Right renal cortex interstitium (tissue), 3 donors: Measurements from ENCODE around the gene LRRC36. TPM values are rescaled to one million over a fixed set of nuclear protein-coding genes. Genes with fewer than 3 reads are reported as not detected.

ENCODE experiments used
- DNase-seq, 3 donors: peaks; one replicate each; pipeline ENCODE4 v3.0.0-alpha.2; 2013; ENCODE audit warnings: low read depth in 3 of 3, low spot score in 2 of 3
- polyA plus RNA-seq, 3 donors: library from polyadenylated mRNA; unstranded; fragments of 120-200 nt; gene quantifications; one replicate each; pipeline ENCODE4 v1.2.1, GENCODE V29; 2013; ENCODE audit not compliant: insufficient read length in 3 of 3

LRRC36 gene, protein sequence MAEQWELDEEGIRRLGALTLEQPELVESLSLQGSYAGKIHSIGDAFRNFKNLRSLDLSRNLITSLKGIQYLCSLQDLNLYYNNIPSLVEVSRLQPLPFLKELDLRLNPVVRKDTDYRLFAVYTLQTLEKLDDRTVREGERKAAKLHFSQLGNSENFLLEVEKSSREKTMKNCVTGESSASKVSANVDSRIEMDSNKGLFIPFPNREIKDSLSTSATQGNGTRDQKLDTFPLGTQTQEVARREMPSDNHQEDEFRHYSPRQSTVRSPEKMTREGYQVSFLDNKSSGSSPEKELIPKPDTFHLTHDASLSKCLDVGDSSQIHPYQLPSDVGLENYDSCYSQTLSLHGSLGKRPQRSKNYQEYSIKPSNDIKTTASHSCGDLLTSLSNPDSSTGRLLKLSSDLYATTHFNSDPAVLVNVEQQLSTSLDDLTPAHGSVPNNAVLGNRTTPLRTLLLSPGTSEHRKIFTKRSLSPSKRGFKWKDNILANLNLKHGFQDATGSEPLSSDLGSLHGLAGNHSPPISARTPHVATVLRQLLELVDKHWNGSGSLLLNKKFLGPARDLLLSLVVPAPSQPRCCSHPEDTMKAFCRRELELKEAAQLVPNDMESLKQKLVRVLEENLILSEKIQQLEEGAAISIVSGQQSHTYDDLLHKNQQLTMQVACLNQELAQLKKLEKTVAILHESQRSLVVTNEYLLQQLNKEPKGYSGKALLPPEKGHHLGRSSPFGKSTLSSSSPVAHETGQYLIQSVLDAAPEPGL
- polyA plus RNA-seq = 1 to 10 TPM; 3.2 to 4.6 (median 3.7) TPM

DNA sequence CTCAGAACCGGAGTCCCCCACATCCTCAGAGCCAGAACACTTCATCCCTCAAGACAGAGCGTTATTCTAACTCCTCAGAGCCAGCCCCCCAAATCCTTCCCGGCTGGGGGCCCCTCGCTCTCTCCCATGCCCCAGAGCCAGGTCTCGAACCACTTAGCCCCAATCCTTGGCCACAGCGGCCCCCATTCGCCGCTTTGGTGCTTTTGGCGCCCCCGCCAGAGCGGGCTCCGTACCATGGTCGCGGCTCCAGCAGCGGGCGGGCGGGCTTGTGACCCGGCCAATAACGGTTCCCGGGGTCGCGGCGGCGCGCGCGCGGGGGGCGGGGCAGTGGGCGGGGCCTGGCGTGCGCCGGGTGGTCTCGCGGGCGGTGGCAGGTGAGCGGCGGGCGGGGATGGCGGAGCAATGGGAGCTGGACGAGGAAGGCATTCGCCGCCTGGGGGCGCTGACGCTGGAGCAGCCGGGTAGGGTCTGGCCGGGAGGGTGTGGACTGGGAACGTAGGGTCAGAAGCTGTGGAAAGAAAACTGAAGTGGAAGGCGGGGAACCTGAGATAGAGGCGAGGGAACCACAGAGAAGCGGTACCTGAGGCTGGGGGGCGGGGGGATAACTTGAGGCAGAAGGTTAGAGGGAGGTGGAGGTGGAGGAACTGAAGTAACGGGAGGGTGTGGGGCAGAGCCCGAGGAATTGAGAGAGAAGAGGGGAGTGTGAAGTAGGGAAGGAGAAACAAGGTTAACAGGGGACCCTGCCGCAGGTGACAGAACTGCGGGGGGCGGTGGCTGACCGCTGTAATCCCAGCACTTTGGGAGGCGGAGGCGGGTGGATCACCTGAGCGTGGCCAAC lies at the start of gene LRRC36, which contains the start of gene KCTD19:
Gene LRRC36 (plus strand): TSS at position 344 of the 838 bp plus-strand sequence. CDS start 48 bp downstream, at position 392.
Gene KCTD19 (minus strand): TSS at position 270 of the 838 bp plus-strand sequence. CDS start 34 bp downstream, at position 236.
- DNase-seq = peak in 2 of 3 donors; percentile 27 to 54

DNA sequence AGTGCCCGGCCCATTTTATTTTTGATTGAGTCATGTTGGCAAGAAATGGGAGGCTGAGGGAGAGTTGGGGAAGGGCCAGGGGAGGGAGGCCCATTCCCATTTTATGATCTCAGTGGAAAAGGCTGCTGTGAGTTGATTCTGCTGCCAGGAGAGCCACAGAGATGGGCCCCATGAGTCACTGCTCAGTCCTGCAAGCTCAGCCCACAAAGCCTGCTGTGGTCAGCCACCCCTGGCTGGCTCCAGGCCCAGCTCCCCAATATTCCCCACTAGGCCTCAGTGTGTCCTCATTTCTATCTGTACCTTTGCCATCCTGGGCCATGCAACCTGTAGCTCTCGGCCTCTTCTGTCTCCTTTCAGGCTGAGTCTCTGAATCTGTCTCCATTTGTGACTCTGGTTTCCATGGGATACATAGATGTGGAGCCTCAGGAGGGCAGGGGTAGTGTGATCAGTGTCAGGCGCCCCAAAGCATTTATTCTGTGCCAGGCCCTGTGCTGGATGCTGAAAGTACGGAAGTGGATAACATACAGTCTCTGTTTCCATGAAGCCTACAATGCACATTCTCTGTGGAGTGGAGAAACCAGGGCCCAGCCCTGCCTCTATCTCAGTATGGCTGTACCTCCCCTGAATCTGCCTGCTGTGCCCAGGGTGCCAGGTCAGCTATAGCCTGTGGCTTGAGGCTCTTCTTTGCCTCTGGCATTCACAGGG lies 49.2 kb upstream of the LRRC36 start:
- no peak for DNase-seq

DNA sequence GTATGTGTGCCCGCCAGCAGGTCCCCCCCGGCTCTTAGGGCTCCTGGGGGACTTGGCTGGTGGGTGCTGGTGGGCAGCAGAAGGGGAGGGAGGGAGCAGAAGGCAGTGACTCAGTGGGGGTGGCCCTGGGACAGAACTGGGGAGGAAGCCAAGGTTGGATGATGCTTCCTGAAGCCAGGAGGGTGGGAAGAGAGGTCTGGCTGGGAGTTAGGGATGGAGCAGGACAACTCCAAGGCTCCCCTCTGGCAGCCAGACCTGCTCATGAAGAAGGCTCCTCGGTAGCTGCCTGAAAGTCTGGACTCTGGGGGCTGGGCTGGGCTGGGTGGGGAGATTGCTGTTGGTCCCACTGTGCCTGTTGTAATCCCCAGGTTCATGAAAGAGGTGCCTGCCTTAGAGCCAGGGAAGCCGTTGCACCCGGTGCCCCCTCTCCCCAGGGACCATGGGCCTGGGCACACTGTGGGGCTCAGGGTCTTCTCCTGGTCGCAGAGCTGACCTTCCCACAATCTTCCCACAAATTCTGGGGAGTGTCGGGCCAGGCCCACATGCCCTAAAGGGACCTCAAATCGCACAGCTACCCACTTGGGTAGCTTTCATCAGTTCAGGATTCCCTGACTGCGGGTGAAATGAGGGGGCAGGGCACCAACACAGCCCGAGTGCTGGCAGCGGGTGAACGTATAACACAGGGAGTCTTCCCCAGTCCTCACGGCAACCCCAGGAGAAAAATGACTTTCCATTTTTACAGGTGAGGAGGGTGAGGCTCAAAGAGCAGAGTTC lies 48.4 kb upstream of the LRRC36 start:
- no peak for DNase-seq

DNA sequence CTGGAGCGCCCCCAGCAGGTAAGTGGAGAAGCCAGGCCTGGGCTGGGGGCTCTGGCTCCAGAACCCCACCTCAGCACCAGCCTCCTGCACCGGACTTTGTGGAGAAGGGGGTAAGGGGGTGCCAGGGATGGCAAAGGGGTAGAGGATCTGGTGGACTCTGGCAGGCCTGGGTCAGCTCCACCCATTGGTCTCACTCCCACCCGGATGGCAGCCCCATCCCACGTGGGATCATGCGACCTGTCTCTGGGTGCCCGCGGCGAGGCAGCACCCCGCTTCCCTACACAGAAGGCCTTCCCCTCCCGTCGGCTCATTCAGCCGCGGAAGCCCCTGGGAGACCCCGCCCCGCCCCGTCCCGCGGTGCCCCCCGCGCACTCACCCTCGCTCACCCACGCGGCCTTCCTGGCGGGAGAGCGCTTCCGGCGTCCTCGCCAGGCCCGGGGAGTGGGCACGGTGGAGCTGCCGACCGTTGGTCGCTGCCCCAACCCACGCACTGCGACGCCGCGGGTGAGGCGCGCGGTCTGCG lies 47.8 kb upstream of the LRRC36 start:
- no peak for DNase-seq

DNA sequence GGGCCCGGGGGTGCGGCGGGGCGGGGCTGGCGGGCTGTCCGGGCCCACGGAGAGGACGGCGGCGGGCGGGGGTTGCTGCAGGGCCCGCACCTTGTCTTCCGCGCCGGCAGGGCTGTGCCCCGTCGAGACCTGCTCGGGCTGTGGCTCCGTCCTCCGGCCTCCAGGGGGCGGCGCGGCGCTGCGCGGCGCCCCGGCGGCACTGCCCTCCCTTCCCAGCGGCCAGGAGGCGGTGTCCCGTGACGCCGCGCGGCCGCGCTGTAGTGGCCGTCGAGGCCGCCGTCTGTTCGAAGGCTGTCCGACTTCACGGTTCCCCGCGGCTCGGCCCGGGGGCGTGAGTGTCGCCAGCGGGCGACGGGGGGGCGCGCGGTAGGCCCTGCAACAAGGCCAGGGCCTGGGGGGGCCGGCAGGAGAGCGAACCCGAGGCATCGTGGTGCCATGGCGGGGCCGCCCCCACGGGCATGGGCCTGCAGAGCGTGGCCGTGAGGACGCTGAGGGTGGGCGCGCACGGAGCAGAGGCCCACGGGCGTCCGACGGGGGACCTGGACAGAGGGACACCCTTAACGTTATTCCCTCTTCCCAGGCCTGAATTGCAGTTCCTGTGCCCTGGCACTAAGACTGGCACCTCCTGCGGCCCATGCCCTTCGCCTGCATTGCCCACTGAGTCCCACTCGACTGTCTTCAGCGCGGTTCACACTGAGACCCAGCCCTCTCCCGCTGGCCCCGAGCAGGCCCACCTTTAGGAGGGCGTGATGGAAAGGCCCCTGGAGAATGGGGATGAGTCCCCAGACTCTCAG lies 47.1 kb upstream of the LRRC36 start, which contains the start of gene PLEKHG4:
Gene PLEKHG4 (plus strand): TSS at position 237 of the 794 bp plus-strand sequence. CDS start 513 bp downstream, at position 750.
- peak; percentile 31 to 73 (median 62) for DNase-seq

DNA sequence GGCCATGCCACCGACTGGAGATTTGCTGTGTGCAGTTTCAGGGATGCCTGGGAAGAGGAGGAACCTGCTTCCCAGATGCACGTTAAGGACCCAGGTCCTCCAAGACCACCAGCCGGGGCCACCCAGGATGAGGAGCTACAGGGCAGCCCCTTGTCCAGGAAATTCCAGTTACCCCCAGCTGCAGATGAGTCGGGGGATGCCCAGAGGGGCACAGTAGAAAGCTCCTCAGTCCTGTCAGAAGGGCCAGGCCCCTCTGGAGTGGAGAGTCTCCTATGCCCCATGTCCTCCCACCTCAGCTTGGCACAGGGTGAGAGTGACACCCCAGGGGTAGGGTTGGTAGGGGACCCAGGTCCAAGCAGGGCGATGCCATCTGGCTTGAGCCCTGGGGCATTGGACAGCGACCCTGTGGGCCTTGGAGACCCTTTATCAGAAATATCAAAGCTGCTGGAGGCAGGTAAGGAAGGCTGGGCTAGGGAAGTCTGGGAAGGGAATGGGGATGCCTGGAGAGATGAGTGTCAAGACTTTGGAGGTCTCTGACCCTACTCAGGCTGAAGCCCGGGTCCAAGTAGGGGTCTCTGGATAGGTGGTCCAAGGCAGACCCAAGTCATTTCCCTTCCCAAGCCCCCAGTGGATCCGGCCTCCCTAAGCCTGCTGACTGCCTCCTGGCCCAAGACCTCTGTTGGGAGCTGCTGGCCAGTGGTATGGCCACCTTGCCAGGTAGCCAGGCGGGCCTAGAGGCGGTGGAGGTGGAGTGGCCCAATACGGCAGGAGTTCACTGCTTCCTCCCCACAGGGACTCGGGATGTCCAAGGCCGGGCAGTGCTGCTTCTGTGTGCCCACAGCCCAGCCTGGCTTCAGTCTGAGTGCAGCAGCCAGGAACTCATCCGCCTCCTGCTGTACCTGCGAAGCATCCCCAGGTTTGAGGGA lies 46.3 kb upstream of the LRRC36 start:
- no peak for DNase-seq

DNA sequence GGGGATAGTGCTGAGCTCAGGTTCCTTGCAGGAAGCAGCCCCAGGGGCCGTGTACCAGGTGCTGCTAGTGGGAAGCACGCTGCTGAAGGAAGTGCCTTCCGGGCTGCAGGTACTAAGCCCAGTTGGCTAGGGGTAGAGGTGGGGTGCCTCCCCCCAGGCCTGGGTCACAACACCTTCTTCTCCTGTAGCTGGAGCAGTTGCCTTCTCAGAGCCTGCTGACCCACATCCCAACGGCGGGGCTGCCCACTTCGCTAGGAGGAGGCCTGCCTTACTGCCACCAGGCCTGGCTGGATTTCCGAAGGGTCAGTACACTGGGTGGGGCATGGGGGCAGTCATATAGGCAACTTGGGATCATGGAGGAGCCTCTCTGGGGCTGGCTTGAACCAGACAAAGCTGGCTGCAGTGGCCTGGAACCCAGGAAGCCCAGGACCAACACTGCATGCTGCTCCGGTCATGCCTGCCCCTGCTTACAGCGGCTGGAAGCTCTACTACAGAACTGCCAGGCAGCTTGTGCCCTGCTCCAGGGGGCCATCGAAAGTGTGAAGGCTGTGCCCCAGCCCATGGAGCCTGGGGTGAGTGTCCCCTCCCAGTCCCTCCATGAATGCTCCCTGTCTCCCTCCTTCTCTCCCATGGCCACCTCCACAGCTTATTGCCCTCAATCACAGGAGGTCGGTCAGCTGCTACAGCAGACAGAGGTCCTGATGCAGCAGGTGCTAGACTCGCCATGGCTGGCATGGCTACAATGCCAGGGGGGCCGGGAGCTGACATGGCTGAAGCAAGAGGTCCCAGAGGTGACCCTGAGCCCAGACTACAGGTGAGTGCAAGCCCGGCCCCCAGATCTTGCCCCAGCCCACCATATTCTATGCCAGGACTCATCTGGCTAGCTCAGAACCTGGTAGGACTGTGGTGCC lies 44.8 kb upstream of the LRRC36 start:
- DNase-seq = no peak

DNA sequence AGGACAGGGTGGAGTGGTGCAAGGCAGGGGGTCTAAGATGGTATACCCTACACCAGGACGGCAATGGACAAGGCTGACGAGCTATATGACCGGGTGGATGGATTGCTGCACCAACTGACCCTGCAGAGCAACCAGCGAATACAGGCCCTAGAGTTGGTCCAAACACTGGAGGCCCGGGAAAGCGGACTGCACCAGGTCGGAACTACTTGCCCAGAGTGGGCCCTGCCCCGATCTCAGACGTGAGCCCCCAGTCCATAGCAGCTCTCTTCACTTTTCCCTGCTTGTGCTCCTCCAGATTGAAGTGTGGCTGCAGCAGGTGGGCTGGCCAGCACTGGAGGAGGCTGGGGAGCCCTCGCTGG lies 44.2 kb upstream of the LRRC36 start:
- no peak for DNase-seq

DNA sequence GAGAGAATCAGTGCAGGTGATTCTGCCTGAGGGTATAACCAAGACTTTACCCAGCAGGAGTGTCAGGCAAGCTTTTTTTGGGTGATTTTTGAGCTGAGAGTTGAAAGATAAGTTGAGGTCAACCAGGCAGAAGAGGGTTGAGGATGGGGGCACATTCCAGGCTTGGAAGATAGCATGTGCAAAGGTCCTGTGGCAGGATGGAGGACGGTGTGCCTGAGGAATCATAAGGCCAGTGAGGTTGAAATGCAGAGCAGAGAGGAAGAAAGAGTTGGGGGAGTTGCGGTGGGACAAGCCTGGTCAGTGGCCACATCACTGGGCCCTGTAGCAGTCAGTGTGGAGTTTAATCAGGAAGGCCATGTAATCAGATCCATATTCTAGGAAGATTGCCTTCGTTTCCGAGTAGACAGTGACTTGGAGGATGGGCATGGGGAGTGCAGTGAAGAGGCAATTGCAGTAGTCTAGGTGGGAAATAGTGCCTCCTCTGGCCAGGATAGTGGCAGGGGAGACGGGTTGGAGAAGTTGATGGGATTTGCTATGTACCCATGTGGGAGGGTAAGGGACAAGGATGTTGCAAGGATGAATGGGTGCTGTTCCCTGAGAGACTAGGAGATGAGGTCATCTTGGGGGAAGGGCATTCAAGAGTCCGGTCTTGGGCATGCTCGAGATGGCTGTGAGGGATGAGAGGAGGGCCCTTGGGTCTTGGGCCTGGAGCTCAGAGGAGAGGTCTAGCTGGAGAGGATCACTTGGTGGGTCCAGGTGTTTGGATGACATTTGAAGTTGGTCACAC lies 43.4 kb upstream of the LRRC36 start:
- no peak for DNase-seq

DNA sequence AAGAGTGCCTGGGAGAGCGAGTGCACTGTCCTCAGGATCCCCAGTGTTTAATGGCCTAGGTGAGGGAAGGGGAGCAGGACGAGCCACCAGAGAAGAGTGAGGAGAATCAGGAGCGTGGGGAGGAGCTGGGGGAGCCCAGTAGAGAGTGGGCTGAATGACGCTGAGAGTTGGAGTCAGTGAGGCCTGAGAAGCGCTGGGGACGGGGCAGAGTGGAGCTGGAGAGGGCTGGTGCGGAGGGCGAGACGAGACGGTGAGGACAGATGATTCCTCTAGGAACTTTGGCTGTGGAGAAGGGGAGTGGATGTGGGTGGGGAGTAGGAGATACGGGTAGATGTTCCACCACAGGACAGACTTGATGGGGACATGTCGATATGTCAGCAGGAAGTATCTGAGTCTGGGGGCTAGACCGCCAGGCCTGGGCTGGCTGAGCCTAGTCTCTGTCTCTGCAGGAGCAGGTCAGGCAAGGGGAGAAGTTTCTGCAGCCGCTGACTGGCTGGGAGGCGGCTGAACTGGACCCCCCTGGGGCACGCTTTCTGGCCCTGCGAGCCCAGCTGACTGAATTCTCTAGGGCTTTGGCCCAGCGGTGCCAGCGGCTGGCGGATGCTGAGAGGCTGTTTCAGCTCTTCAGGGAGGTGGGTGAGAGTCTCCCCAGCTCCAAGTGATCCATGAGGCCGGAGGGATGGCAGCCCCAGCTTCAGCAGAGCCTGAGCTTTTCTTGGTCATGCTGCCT lies 42.6 kb upstream of the LRRC36 start:
- no peak for DNase-seq

DNA sequence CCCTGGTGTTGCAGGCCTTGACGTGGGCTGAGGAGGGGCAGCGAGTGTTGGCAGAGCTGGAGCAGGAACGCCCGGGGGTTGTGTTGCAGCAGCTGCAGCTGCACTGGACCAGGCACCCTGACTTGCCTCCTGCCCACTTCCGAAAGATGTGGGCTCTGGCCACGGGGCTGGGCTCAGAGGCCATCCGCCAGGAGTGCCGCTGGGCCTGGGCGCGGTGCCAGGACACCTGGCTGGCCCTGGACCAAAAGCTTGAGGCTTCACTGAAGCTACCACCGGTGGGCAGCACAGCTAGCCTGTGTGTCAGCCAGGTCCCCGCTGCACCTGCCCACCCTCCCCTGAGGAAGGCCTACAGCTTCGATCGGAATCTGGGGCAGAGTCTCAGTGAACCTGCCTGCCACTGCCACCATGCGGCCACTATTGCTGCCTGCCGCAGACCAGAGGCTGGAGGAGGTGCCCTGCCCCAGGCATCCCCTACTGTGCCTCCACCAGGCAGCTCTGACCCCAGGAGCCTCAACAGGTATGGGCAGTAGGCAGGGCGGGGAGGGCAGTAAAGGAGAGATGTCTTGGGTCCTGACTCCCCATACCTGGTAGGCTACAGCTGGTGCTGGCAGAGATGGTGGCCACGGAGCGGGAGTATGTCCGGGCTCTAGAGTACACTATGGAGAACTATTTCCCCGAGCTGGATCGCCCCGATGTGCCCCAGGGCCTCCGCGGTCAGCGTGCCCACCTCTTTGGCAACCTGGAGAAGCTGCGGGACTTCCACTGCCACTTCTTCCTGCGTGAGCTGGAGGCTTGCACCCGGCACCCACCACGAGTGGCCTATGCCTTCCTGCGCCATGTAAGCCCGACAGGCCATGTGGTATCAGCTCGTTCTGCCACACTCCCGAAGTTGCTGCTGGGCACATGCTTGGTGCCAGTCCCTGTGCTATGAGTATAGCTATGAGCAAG lies 41.6 kb upstream of the LRRC36 start:
- DNase-seq = no peak

DNA sequence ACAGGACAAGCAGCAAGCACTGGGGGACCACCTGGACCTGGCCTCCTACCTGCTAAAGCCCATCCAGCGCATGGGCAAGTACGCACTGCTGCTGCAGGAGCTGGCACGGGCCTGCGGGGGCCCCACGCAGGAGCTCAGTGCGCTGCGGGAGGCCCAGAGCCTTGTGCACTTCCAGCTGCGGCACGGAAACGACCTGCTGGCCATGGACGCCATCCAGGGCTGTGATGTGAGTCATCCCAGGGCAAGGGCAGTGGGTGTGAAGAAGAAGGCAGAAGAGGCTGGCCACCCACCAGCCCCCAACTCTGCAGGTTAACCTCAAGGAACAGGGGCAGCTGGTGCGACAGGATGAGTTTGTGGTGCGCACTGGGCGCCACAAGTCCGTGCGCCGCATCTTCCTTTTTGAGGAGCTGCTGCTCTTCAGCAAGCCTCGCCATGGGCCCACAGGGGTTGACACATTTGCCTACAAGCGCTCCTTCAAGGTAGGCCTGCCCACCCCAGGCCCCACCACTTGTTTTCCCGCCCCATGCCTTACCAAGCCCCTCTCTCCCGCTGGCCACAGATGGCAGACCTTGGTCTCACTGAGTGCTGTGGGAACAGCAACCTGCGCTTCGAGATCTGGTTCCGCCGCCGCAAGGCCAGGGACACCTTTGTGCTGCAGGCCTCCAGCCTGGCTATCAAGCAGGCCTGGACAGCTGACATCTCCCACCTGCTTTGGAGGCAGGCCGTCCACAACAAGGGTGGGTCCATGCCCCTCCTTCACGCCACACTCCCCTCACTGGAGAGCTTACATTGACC lies 40.0 kb upstream of the LRRC36 start:
- DNase-seq = no peak

DNA sequence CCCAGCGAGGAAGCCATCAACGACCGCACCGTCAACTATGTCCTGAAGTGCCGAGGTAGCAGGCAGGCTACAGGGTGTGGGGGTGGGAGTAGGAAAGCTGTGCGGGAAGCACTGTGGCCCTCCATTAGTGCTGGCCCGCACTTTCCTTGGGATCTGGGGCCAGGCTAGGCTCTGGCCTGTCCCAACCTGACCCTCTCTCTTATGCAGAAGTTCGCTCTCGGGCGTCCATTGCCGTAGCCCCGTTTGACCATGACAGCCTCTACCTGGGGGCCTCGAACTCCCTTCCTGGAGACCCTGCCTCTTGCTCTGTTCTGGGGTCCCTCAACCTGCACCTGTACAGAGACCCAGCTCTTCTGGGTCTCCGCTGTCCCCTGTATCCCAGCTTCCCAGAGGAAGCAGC lies 38.7 kb upstream of the LRRC36 start:
- DNase-seq = no peak
